ENCODE measurements around the gene SSTR5.
"Not testable (repeated sequence)": the region's sequence is repeated elsewhere in the genome, so short reads cannot be mapped to it uniquely, and the experiment has no call there.

DNA sequence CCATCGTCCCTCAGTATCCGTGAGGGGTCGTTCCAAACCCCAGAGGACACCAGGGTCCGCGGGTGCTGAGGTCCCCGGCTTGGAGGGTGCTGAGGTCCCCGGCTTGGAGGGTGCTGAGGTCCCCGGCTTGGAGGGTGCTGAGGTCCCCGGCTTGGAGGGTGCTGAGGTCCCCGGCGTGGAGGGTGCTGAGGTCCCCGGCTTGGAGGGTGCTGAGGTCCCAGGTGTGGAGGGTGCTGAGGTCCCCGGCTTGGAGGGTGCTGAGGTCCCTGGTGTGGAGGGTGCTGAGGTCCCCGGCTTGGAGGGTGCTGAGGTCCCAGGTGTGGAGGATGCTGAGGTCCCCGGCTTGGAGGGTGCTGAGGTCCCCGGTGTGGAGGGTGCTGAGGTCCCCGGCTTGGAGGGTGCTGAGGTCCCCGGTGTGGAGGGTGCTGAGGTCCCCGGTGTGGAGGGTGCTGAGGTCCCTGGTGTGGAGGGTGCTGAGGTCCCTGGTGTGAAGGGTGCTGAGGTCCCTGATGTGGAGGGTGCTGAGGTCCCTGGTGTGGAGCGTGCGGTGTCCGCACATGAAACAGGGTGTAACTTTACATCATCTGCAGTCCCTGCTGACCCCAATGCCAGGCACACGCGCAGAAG, 47.3 kb upstream of the SSTR5 start:
- TF ChIP-seq POLR2A (IDR thresholded peaks at IDR 0.05) = not testable (repeated sequence)
- TF ChIP-seq, protein P1, sequence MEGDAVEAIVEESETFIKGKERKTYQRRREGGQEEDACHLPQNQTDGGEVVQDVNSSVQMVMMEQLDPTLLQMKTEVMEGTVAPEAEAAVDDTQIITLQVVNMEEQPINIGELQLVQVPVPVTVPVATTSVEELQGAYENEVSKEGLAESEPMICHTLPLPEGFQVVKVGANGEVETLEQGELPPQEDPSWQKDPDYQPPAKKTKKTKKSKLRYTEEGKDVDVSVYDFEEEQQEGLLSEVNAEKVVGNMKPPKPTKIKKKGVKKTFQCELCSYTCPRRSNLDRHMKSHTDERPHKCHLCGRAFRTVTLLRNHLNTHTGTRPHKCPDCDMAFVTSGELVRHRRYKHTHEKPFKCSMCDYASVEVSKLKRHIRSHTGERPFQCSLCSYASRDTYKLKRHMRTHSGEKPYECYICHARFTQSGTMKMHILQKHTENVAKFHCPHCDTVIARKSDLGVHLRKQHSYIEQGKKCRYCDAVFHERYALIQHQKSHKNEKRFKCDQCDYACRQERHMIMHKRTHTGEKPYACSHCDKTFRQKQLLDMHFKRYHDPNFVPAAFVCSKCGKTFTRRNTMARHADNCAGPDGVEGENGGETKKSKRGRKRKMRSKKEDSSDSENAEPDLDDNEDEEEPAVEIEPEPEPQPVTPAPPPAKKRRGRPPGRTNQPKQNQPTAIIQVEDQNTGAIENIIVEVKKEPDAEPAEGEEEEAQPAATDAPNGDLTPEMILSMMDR (IDR thresholded peaks at IDR 0.05) = not testable (repeated sequence)

Data from uterus (tissue), 2 donors.